T-helper 2 cell treated with Interferon-gamma antibody and Interleukin-4, amounts not matched to agents 5 μg/mL and 100 μg/mL, for 36 hours (primary cell): ENCODE results near the gene TAF5L.
"Not testable (repeated sequence)": the region's sequence is repeated elsewhere in the genome, so short reads cannot be mapped to it uniquely, and the experiment has no call there.

Experiments used
- DNase-seq: peaks from one replicate; pipeline ENCODE4 v3.0.0; 2021; ENCODE audit warnings: low spot score
- H3K27ac Mint-ChIP-seq: one replicate; pipeline ENCODE4 v1.8.0; 2021; ENCODE audit warnings: mild to moderate bottlenecking, mixed read lengths
- H3K27me3 Mint-ChIP-seq: one replicate; pipeline ENCODE4 v1.8.0; 2021; ENCODE audit warnings: low read depth, mixed read lengths
- H3K36me3 Mint-ChIP-seq: one replicate; pipeline ENCODE4 v1.8.0; 2021; ENCODE audit warnings: low read depth, mixed read lengths
- H3K4me1 Mint-ChIP-seq: one replicate; pipeline ENCODE4 v1.8.0; 2021; ENCODE audit warnings: low read depth, mixed read lengths
- H3K4me3 Mint-ChIP-seq: one replicate; pipeline ENCODE4 v1.8.0; 2022; ENCODE audit warnings: mild to moderate bottlenecking, moderate library complexity, mixed read lengths
- H3K9me3 Mint-ChIP-seq: one replicate; pipeline ENCODE4 v1.8.0; 2021; ENCODE audit warnings: mixed read lengths

Gene TAF5L

GRCh38 chr1:229629261-229629660 is 3.3 kb upstream of the TAF5L start:
- peaks cover 33% of the 10 kb centered on the region for H3K4me1 Mint-ChIP-seq
- no peak overlapping the region for H3K27ac Mint-ChIP-seq
- H3K27me3 Mint-ChIP-seq = no peaks in the 10 kb centered on the region
- H3K36me3 Mint-ChIP-seq = peaks cover 26% of the 10 kb centered on the region
- DNase-seq = no peak
- H3K4me3 Mint-ChIP-seq = no peak overlapping the region
- H3K9me3 Mint-ChIP-seq = no peaks in the 10 kb centered on the region

GRCh38 chr1:229627003-229627402 is 1.1 kb upstream of the TAF5L start:
- H3K4me3 Mint-ChIP-seq = peak overlapping the region; percentile 99
- H3K4me1 Mint-ChIP-seq = peaks cover 41% of the 10 kb centered on the region
- H3K9me3 Mint-ChIP-seq = no peaks in the 10 kb centered on the region
- H3K36me3 Mint-ChIP-seq = peaks cover 26% of the 10 kb centered on the region
- DNase-seq = no peak
- H3K27me3 Mint-ChIP-seq = no peaks in the 10 kb centered on the region
- peak overlapping the region; percentile 96 for H3K27ac Mint-ChIP-seq

GRCh38 chr1:229625071-229625914 is 629 bp downstream of the TAF5L start:
- Mint-ChIP-seq H3K4me1 (peaks cover 43% of the 10 kb centered on the region), H3K9me3 (no peaks in the 10 kb centered on the region), H3K4me3 (peak overlapping the region; percentile 92), H3K36me3 (peaks cover 23% of the 10 kb centered on the region), H3K27me3 (no peaks in the 10 kb centered on the region), H3K27ac (peak overlapping the region; percentile 89)
- DNase-seq = peak; percentile 53

- Mint-ChIP-seq H3K27me3 (no peaks in the 10 kb centered on the region), H3K4me3 (peak overlapping the region; percentile 92), H3K27ac (peak overlapping the region; percentile 89), H3K4me1 (peaks cover 46% of the 10 kb centered on the region), H3K36me3 (peaks cover 17% of the 10 kb centered on the region), H3K9me3 (no peaks in the 10 kb centered on the region)
- no peak for DNase-seq
Observed at GRCh38 chr1:229624521-229625070, 1.3 kb downstream of the TAF5L start.

- Mint-ChIP-seq H3K27me3 (no peaks in the 10 kb centered on the region), H3K27ac (no peak overlapping the region), H3K9me3 (no peaks in the 10 kb centered on the region), H3K4me3 (peak overlapping the region; percentile 92), H3K36me3 (peaks cover 12% of the 10 kb centered on the region), H3K4me1 (peaks cover 49% of the 10 kb centered on the region)
- DNase-seq = no peak
Observed at GRCh38 chr1:229623838-229624237, 2.1 kb downstream of the TAF5L start.

- Mint-ChIP-seq H3K9me3 (no peaks in the 10 kb centered on the region), H3K36me3 (peaks cover 10% of the 10 kb centered on the region), H3K27me3 (no peaks in the 10 kb centered on the region), H3K4me3 (no peak overlapping the region), H3K27ac (no peak overlapping the region), H3K4me1 (peaks cover 46% of the 10 kb centered on the region)
- DNase-seq = no peak
Observed at GRCh38 chr1:229623225-229623624, 2.7 kb downstream of the TAF5L start.

- not testable (repeated sequence) for DNase-seq, H3K4me3 Mint-ChIP-seq, H3K27me3 Mint-ChIP-seq, H3K9me3 Mint-ChIP-seq, H3K27ac Mint-ChIP-seq
- Mint-ChIP-seq H3K4me1 (peaks cover 46% of the 10 kb centered on the region), H3K36me3 (peaks cover 10% of the 10 kb centered on the region)
Observed at GRCh38 chr1:229622641-229623120, 3.2 kb downstream of the TAF5L start.

- H3K4me3 Mint-ChIP-seq = no peak overlapping the region
- H3K27ac Mint-ChIP-seq = no peak overlapping the region
- no peaks in the 10 kb centered on the region for H3K27me3 Mint-ChIP-seq
- peaks cover 10% of the 10 kb centered on the region for H3K36me3 Mint-ChIP-seq
- DNase-seq = no peak
- peaks cover 38% of the 10 kb centered on the region for H3K4me1 Mint-ChIP-seq
- H3K9me3 Mint-ChIP-seq = no peaks in the 10 kb centered on the region
Observed at GRCh38 chr1:229621663-229622062, 4.3 kb downstream of the TAF5L start.

GRCh38 chr1:229620876-229621275 is 5.0 kb downstream of the TAF5L start:
- Mint-ChIP-seq H3K4me3 (no peak overlapping the region), H3K4me1 (peaks cover 37% of the 10 kb centered on the region), H3K36me3 (peaks cover 9% of the 10 kb centered on the region), H3K27me3 (no peaks in the 10 kb centered on the region), H3K27ac (no peak overlapping the region), H3K9me3 (no peaks in the 10 kb centered on the region)
- DNase-seq = no peak

- no peak for DNase-seq
- no peak overlapping the region for H3K4me3 Mint-ChIP-seq
- no peak overlapping the region for H3K27ac Mint-ChIP-seq
- H3K27me3 Mint-ChIP-seq = no peaks in the 10 kb centered on the region
- peaks cover 9% of the 10 kb centered on the region for H3K36me3 Mint-ChIP-seq
- H3K9me3 Mint-ChIP-seq = no peaks in the 10 kb centered on the region
- peaks cover 32% of the 10 kb centered on the region for H3K4me1 Mint-ChIP-seq
Observed at GRCh38 chr1:229619614-229620013, 6.3 kb downstream of the TAF5L start.

GRCh38 chr1:229619002-229619401 is 6.9 kb downstream of the TAF5L start:
- Mint-ChIP-seq H3K9me3 (no peaks in the 10 kb centered on the region), H3K36me3 (peaks cover 8% of the 10 kb centered on the region), H3K4me3 (no peak overlapping the region), H3K27ac (no peak overlapping the region), H3K4me1 (peaks cover 26% of the 10 kb centered on the region), H3K27me3 (no peaks in the 10 kb centered on the region)
- no peak for DNase-seq

- Mint-ChIP-seq H3K4me1 (peaks cover 21% of the 10 kb centered on the region), H3K4me3 (no peak overlapping the region), H3K36me3 (peaks cover 10% of the 10 kb centered on the region), H3K27ac (no peak overlapping the region), H3K27me3 (no peaks in the 10 kb centered on the region), H3K9me3 (no peaks in the 10 kb centered on the region)
- DNase-seq = no peak
Observed at GRCh38 chr1:229617351-229618100, 8.4 kb downstream of the TAF5L start.

GRCh38 chr1:229614701-229615100 is 11.2 kb downstream of the TAF5L start:
- Mint-ChIP-seq H3K9me3 (no peaks in the 10 kb centered on the region), H3K4me3 (no peak overlapping the region), H3K4me1 (peaks cover 8% of the 10 kb centered on the region), H3K36me3 (peaks cover 31% of the 10 kb centered on the region), H3K27me3 (no peaks in the 10 kb centered on the region), H3K27ac (no peak overlapping the region)
- DNase-seq = no peak

- Mint-ChIP-seq H3K9me3 (no peaks in the 10 kb centered on the region), H3K36me3 (peaks cover 34% of the 10 kb centered on the region), H3K27me3 (no peaks in the 10 kb centered on the region), H3K4me1 (peaks cover under 1% of the 10 kb centered on the region), H3K4me3 (no peak overlapping the region), H3K27ac (no peak overlapping the region)
- no peak for DNase-seq
Observed at GRCh38 chr1:229613938-229614337, 12.0 kb downstream of the TAF5L start.
